B cell (primary cell): ENCODE measurements around the gene ZNF280C. TPM values are rescaled to one million over a fixed set of nuclear protein-coding genes. Genes with fewer than 3 reads are reported as not detected.
A peak's percentile ranks its signal among the peaks of the same experiment; 100 is the strongest.

Experiments
- ATAC-seq: fragments of 200-7000 bp; cut with Tn5 transposase; one replicate; pipeline ENCODE4 v1.10.0; 2021; ENCODE audit warnings: low read depth, mild to moderate bottlenecking, moderate number of reproducible peaks, moderate library complexity
- CTCF ChIA-PET: fragments of 350-600 bp; sonication (Branson Sonifier 250); formaldehyde crosslinking; loops from one replicate; lab custom pipeline; 2021; ENCODE audit warnings: antibody characterized with exemption, inconsistent platforms; lab: Charles Lee
- POLR2A ChIA-PET: fragments of 350-600 bp; sonication (Branson Sonifier 250); formaldehyde crosslinking; loops from one replicate; lab custom pipeline; 2021; ENCODE audit warnings: antibody characterized with exemption; lab: Charles Lee
- DNase-seq: peaks from one replicate; pipeline ENCODE4 v3.0.0; 2013
- H2AFZ ChIP-seq: 2 replicates; pipeline ENCODE4 v1.6.1; 2012; ENCODE audit warnings: mild to moderate bottlenecking, low read depth, low read length; ENCODE audit not compliant: insufficient read depth, poor library complexity, severe bottlenecking
- H3K27ac ChIP-seq, 2 donors: 1 replicate in 1 of 2; 2 replicates in 1 of 2; pipeline ENCODE4 v1.5.1; 2012 to 2013; ENCODE audit warnings: low read length in 2 of 2, mild to moderate bottlenecking in 2 of 2, moderate library complexity in 1 of 2
- H3K27me3 ChIP-seq, 4 experiments: fragments of 200-600 bp in 1 of 4; sonication (generic) in 1 of 4; replicated peaks in 1 of 4; 1 replicate in 2 of 4; 2 replicates in 2 of 4; pipeline versions ENCODE4 v1.6.1 to v1.7.0; 2013 to 2016; ENCODE audit warnings: low read length in 3 of 4, mild to moderate bottlenecking in 2 of 4, mixed read lengths in 1 of 4, moderate library complexity in 1 of 4; ENCODE audit not compliant: insufficient read depth in 4 of 4, control insufficient read depth in 3 of 4; ENCODE audit errors: control extremely low read depth in 1 of 4
- H3K36me3 ChIP-seq, 2 experiments: replicated peaks in 1 of 2; 1 replicate in 1 of 2; 2 replicates in 1 of 2; pipeline versions ENCODE4 v1.6.1 to v1.7.1; 2013; ENCODE audit warnings: low read length in 1 of 2; ENCODE audit not compliant: insufficient read depth in 2 of 2, control insufficient read depth in 1 of 2; ENCODE audit errors: control extremely low read depth in 1 of 2, extremely low read depth in 1 of 2
- H3K4me1 ChIP-seq, 2 donors: fragments of 200-600 bp in 1 of 2; sonication (generic) in 1 of 2; 1 replicate in 1 of 2; 2 replicates in 1 of 2; pipeline versions ENCODE4 v1.5.1 to v1.6.1; 2013 to 2017; ENCODE audit warnings: low read length in 2 of 2; ENCODE audit not compliant: control insufficient read depth in 2 of 2, insufficient read depth in 2 of 2
- H3K4me2 ChIP-seq: replicated peaks from 2 replicates; pipeline ENCODE3; 2012; ENCODE audit warnings: mild to moderate bottlenecking, low read depth, low read length; ENCODE audit not compliant: poor library complexity, severe bottlenecking
- H3K4me3 ChIP-seq, 5 experiments: fragments of 200-600 bp in 1 of 5; sonication (generic) in 1 of 5; 1 replicate in 3 of 5; 2 replicates in 2 of 5; pipeline versions ENCODE4 v1.5.1 to v1.7.0; 2011 to 2016; ENCODE audit warnings: low read length in 4 of 5, mild to moderate bottlenecking in 4 of 5, low read depth in 2 of 5, control low read depth in 1 of 5, moderate library complexity in 1 of 5; ENCODE audit not compliant: insufficient read depth in 1 of 5; ENCODE audit errors: control extremely low read depth in 1 of 5, extremely low read depth in 1 of 5
- H3K79me2 ChIP-seq: fragments of 200-600 bp; sonication (generic); one replicate; pipeline ENCODE4 v1.6.0; 2016; ENCODE audit warnings: low read length; ENCODE audit not compliant: control insufficient read depth, insufficient read depth
- H3K9ac ChIP-seq: fragments of 200-600 bp; sonication (generic); 2 replicates; pipeline ENCODE4 v1.6.1; 2017; ENCODE audit warnings: mild to moderate bottlenecking, low read length, moderate library complexity
- H3K9me3 ChIP-seq, 3 donors: one replicate each; pipeline versions ENCODE4 v1.6.1 to v1.7.1; 2013; ENCODE audit warnings: low read length in 2 of 3; ENCODE audit not compliant: control insufficient read depth in 2 of 3, insufficient read depth in 1 of 3; ENCODE audit errors: control extremely low read depth in 1 of 3
- H4K20me1 ChIP-seq: 2 replicates; pipeline ENCODE4 v1.6.0; 2012; ENCODE audit warnings: mild to moderate bottlenecking, low read length; ENCODE audit not compliant: insufficient read depth, control insufficient read depth, poor library complexity, severe bottlenecking
- H3K27ac Mint-ChIP-seq: one replicate; pipeline ENCODE4 v1.8.0; 2021; ENCODE audit warnings: mixed read lengths
- H3K27me3 Mint-ChIP-seq: one replicate; pipeline ENCODE4 v1.8.0; 2021; ENCODE audit warnings: mixed read lengths
- H3K4me1 Mint-ChIP-seq: one replicate; pipeline ENCODE4 v1.8.0; 2021; ENCODE audit warnings: mixed read lengths
- H3K4me3 Mint-ChIP-seq: one replicate; pipeline ENCODE4 v1.8.0; 2021; ENCODE audit warnings: mixed read lengths
- H3K9me3 Mint-ChIP-seq: one replicate; pipeline ENCODE4 v1.8.0; 2022; ENCODE audit warnings: mixed read lengths; ENCODE audit not compliant: insufficient read depth
- CTCF ChIP-seq: fragments of 200-600 bp; IDR thresholded peaks from one replicate; pipeline ENCODE4 v1.8.0; 2022; ENCODE audit warnings: antibody characterized with exemption, mild to moderate bottlenecking
- EZH2 ChIP-seq: IDR thresholded peaks from 2 replicates; pipeline ENCODE4 v1.6.1; 2012; ENCODE audit warnings: borderline replicate concordance, low read depth, mild to moderate bottlenecking, moderate library complexity, low read length; ENCODE audit not compliant: insufficient read depth, poor library complexity, severe bottlenecking
- WGBS: methylation state at CpG from one replicate; pipeline ENCODE4 v1.1.5; 2013; ENCODE audit warnings: missing lambda C conversion rate; ENCODE audit not compliant: insufficient coverage; 5-methylcytosine and 5-hydroxymethylcytosine counted together
- intact Hi-C: fragments of 100-400 bp; cut with micrococcal nuclease; formaldehyde crosslinking; loops from one replicate; pipeline ENCODE4 v1.10.0; 2022
- polyA plus RNA-seq: library from polyadenylated mRNA; depleted of rRNA; stranded (reverse); fragments of >200 nt; gene quantifications from 2 replicates; pipeline ENCODE4 v1.2.3, GENCODE V29; 2012
- total RNA-seq, 2 donors: library from RNA; stranded (reverse); fragments of 120-200 nt in 1 of 2; gene quantifications; 1 replicate in 1 of 2; 2 replicates in 1 of 2; pipeline versions ENCODE4 v1.2.3 to v1.2.4, GENCODE V29; 2013 to 2022

The ZNF280C gene
- total and polyA plus RNA-seq, 2 donors (not counting 1 experiment from before 2014, with no cell fraction given) = 2.3 to 7.0 TPM

DNA sequence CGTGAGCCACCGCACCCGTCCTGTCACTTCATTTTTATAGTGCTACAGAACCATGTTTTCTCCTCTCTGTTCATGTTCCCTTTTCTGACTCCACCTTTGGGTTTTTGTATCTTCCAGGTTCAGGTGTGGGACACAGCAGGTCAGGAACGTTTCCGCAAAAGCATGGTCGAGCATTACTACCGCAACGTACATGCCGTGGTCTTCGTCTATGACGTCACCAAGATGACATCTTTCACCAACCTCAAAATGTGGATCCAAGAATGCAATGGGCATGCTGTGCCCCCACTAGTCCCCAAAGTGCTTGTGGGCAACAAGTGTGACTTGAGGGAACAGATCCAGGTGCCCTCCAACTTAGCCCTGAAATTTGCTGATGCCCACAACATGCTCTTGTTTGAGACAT lies 84.5 kb downstream of the ZNF280C start:
- ChIA-PET POLR2A (no interaction called here), CTCF (no interaction called here)
- Histone ChIP-seq H3K79me2 (peaks cover 14% of the 10 kb centered on the region), H3K4me2 (no peak overlapping the region), H3K4me1 (peaks cover 0 to 9% of the 10 kb centered on the region in 2 donors), H2AFZ (no peak overlapping the region), H4K20me1 (no peaks in the 10 kb centered on the region), H3K9ac (no peak overlapping the region), H3K36me3 (no peaks in the 10 kb centered on the region), H3K27ac (no peak overlapping the region), H3K27me3 (no peaks in the 10 kb centered on the region), H3K9me3 (peaks cover 0 to 6% (median 0%) of the 10 kb centered on the region in 3 donors), H3K4me3 (no peak overlapping the region)
- TF ChIP-seq CTCF (no peak), EZH2 (no peak)
- Mint-ChIP-seq H3K4me3 (no peak overlapping the region), H3K27ac (peak overlapping the region; percentile 67), H3K27me3 (no peaks in the 10 kb centered on the region), H3K4me1 (peaks cover 27% of the 10 kb centered on the region), H3K9me3 (no peaks in the 10 kb centered on the region)
- intact Hi-C loops = no loop called here
- DNase-seq = no peak
- ATAC-seq = no peak
- 88% methylated on average over 8 of the region's 11 CpGs for WGBS

DNA sequence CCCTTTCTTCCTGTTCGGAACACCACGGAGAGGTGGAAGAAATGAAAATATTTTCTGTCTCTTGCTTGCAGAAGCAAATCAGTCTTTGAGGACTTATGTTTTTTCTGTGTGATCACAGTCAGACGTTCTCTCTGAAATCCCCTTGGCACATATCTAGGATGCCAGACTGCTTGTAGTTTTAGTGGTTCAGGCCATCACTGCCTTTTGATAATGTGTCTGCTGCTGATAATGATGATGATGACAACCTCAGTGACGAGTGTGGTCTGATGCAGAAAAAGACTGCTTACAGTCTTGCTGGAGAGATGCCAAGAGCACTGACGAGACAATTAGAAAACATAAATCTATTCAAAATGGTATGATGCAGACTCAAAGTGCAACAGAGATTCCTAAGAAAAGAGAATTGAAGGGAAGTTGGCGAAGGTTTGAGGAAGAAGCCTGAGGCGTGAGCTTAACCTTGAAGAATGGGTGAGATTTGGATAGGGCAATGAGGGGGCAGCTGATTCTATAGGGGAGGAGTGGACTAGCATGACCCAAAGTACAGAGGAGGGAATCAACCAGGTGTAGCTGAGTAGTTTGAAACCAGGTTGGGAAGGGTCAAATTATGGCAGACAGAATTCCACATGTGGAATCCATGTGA lies 89.0 kb downstream of the ZNF280C start:
- H3K27ac ChIP-seq = no peak overlapping the region
- H3K4me1 Mint-ChIP-seq = peaks cover 44% of the 10 kb centered on the region
- WGBS = 81% methylated on average over 2 of the region's 7 CpGs

More for the DNA sequence above, 89.0 kb downstream of the ZNF280C start:
- no peak overlapping the region for H3K4me2 ChIP-seq
- H2AFZ ChIP-seq = no peak overlapping the region
- Mint-ChIP-seq H3K9me3 (no peaks in the 10 kb centered on the region), H3K27me3 (no peaks in the 10 kb centered on the region), H3K27ac (no peak overlapping the region), H3K4me3 (no peak overlapping the region)
- no peak overlapping the region for H3K4me3 ChIP-seq
- intact Hi-C loops = no loop called here
- no peaks in the 10 kb centered on the region for H4K20me1 ChIP-seq
- H3K27me3 ChIP-seq = no peaks in the 10 kb centered on the region
- CTCF ChIA-PET = interaction anchor here (1.6 kb wide), 1 partner anchor 97 kb away, joined by 3 read pairs; no protein-coding TSS in a partner anchor
- no peak for ATAC-seq
- peaks cover 0 to 6% (median 0%) of the 10 kb centered on the region in 3 donors for H3K9me3 ChIP-seq
- TF ChIP-seq CTCF (no peak), EZH2 (no peak)
- no peak overlapping the region for H3K9ac ChIP-seq
- peaks cover 23 to 45% of the 10 kb centered on the region in 2 donors for H3K4me1 ChIP-seq
- no peak for DNase-seq
- no peaks in the 10 kb centered on the region for H3K36me3 ChIP-seq
- POLR2A ChIA-PET = no interaction called here
- H3K79me2 ChIP-seq = peaks cover 15% of the 10 kb centered on the region
